K562 (cell line): ENCODE measurements around the gene CAV1.

Experiments used
- CBFB ChIP-seq: sonication (generic); formaldehyde crosslinking; IDR thresholded peaks from 2 replicates; pipeline ENCODE4 v1.4.0; 2020; ENCODE audit warnings: mild to moderate bottlenecking, missing genetic modification reagents
- CTCF ChIP-seq, 3 experiments: IDR thresholded peaks in 2 of 3; conservative IDR thresholded peaks in 1 of 3; 2 replicates each; pipeline ENCODE4 v1.5.1; 2011 to 2012; ENCODE audit warnings: low read length in 3 of 3, mild to moderate bottlenecking in 3 of 3, control low read depth in 2 of 3, improper control_type of control experiment in 1 of 3, inconsistent platforms in 1 of 3, low read depth in 1 of 3, mixed read lengths in 1 of 3, moderate library complexity in 1 of 3; ENCODE audit not compliant: insufficient read depth in 2 of 3
- CUX1 ChIP-seq: fragments of 200-800 bp; sonication (Bioruptor generic); IDR thresholded peaks from 2 replicates; pipeline ENCODE4 v1.6.1; 2016; ENCODE audit warnings: missing genetic modification characterization, missing compliant biosample characterization
- GABPB1 ChIP-seq: sonication (generic); formaldehyde crosslinking; IDR thresholded peaks from 2 replicates; pipeline ENCODE4 v1.8.0; 2022; ENCODE audit warnings: mild to moderate bottlenecking, missing genetic modification reagents
- HMG20B ChIP-seq: fragments of 250-450 bp; sonication (Bioruptor Pico); IDR thresholded peaks from 2 replicates; pipeline ENCODE4 v1.5.0; 2021; ENCODE audit warnings: mild to moderate bottlenecking
- HNRNPK ChIP-seq: fragments of 200-400 bp; formaldehyde crosslinking; IDR thresholded peaks from one replicate; pipeline ENCODE4 v1.6.1; 2018; ENCODE audit warnings: mild to moderate bottlenecking, low read depth, low read length; ENCODE audit not compliant: poor library complexity, severe bottlenecking
- IRF2 ChIP-seq: sonication (generic); formaldehyde crosslinking; IDR thresholded peaks from 2 replicates; pipeline ENCODE4 v1.8.1; 2022; ENCODE audit warnings: mild to moderate bottlenecking, missing genetic modification reagents
- POLR2AphosphoS5 ChIP-seq: IDR thresholded peaks from 2 replicates; pipeline ENCODE4 v1.6.1; 2011; ENCODE audit warnings: mild to moderate bottlenecking, low read depth, low read length, moderate library complexity; ENCODE audit not compliant: control insufficient read depth, insufficient read depth
- PRMT5 ChIP-seq: sonication (generic); formaldehyde crosslinking; IDR thresholded peaks from 2 replicates; pipeline ENCODE4 v1.5.0; 2020; ENCODE audit warnings: missing genetic modification reagents
- TAF15 ChIP-seq: fragments of 200-400 bp; formaldehyde crosslinking; IDR thresholded peaks from 2 replicates; pipeline ENCODE4 v1.6.1; 2017; ENCODE audit warnings: mild to moderate bottlenecking, low read depth, low read length, moderate library complexity
- ZNF696 ChIP-seq: fragments of 250-450 bp; sonication (Bioruptor Pico); conservative IDR thresholded peaks from 2 replicates; pipeline ENCODE4 v1.4.0; 2020; ENCODE audit warnings: mild to moderate bottlenecking, moderate library complexity
- ZNF785 ChIP-seq: fragments of 250-450 bp; sonication (Bioruptor Pico); IDR thresholded peaks from 2 replicates; pipeline ENCODE4 v1.4.0; 2020; ENCODE audit warnings: mild to moderate bottlenecking

- no peak for TF ChIP-seq CBFB
- TF ChIP-seq TAF15: no peak
- TF ChIP-seq IRF2 (CRISPR knock-in tag): no peak
- TF ChIP-seq POLR2AphosphoS5: no peak
- no peak for TF ChIP-seq CUX1 (CRISPR knock-in tag)
- no peak for TF ChIP-seq ZNF785 (CRISPR knock-in tag)
- TF ChIP-seq HNRNPK: no peak
- TF ChIP-seq HMG20B (CRISPR knock-in tag): no peak
- no peak for TF ChIP-seq GABPB1
- no peak for TF ChIP-seq ZNF696 (CRISPR knock-in tag)
- TF ChIP-seq PRMT5 (CRISPR knock-in tag): no peak
- no peak for TF ChIP-seq CTCF (IDR thresholded peaks at IDR 0.05 in 2 of 3, conservative IDR thresholded peaks at IDR 0.05 in 1 of 3; ENCODE audit: insufficient read depth in 2 of 3, low read depth in 1 of 3, low read length in 3 of 3)
Observed at GRCh38 chr7:116585967-116586366, 61.1 kb downstream of the CAV1 start.
